Stimulated activated CD4-positive, alpha-beta T cell treated with anti-CD3 and anti-CD28 coated beads, TNF-alpha, amount 100 ng/mL, for 24 hours (primary cell): ENCODE data around the gene GRK1.
"Not testable (repeated sequence)": the region's sequence is repeated elsewhere in the genome, so short reads cannot be mapped to it uniquely, and the experiment has no call there.

Source experiments
- DNase-seq, 3 experiments: peaks; one replicate each; pipeline ENCODE4 v3.0.0-alpha.2; 2020; ENCODE audit warnings: low read depth in 3 of 3

GRK1 gene

DNA sequence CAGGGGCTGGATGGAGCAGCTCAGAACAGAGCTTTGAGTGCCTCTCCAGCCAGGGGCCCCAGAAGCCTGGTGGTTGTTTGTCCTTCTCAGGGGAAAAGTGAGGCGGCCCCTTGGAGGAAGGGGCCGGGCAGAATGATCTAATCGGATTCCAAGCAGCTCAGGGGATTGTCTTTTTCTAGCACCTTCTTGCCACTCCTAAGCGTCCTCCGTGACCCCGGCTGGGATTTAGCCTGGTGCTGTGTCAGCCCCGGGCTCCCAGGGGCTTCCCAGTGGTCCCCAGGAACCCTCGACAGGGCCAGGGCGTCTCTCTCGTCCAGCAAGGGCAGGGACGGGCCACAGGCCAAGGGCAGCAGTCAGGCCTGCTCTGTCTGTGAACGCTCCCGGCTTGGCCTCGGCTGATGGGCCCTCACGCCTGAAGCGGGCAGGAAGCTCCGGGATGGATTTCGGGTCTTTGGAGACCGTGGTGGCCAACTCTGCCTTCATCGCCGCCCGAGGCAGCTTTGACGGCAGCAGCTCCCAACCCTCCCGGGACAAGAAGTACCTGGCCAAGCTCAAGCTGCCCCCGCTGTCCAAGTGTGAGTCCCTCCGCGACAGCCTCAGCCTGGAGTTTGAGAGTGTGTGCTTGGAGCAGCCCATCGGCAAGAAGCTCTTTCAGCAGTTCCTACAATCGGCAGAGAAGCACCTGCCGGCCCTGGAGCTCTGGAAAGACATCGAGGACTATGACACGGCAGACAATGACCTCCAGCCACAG is at the start of gene GRK1:
GRK1 (plus strand) TSS at position 269 of the 751 bp plus-strand sequence; CDS start at position 437, 168 bp downstream.
- DNase-seq: no peak

GRCh38 chr13:113617961-113618360 is 49.1 kb upstream of the GRK1 start:
- DNase-seq: no peak

DNA sequence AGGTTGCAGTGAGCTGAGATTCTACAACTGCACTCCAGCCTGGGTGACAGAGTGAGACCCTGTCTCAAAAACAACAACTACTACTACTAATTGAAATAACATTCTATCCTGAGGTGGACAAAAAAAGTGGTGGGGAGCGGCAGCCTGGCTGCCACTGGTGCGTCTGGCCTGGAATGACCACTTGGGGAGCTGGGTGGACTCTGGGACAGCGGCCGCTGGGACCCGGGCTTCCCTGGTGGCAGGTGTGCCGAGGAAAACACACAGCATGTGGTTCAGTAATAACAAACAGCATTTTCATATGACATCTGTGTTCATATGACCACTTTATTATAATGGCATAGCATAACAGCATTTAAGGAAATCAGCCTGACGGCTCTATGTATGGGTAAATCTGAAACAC is 48.6 kb upstream of the GRK1 start:
- no peak for DNase-seq

GRCh38 chr13:113620036-113620796 is 46.8 kb upstream of the GRK1 start:
- no peak for DNase-seq

- no peak for DNase-seq
Measured at GRCh38 chr13:113621046-113621445, 46.0 kb upstream of the GRK1 start.

DNA sequence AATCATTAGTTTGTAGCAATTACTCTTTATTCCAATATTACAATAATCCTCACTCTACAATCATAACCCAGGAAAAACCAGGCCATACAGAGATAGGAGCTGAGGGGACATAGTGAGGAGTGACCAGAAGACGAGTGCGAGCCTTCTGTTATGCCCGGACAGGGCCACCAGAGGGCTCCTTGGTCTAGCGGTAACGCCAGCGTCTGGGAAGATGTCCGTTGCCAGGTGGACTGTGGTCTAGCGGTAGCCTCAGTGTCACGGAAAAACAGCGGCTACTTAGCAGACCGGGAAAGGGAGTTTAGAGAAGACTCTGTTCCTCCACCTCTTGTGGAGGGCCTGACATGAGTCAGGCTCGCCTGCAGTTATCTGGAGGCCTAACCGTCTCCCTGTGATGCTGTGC is 45.5 kb upstream of the GRK1 start:
- DNase-seq: not testable (repeated sequence)

DNA sequence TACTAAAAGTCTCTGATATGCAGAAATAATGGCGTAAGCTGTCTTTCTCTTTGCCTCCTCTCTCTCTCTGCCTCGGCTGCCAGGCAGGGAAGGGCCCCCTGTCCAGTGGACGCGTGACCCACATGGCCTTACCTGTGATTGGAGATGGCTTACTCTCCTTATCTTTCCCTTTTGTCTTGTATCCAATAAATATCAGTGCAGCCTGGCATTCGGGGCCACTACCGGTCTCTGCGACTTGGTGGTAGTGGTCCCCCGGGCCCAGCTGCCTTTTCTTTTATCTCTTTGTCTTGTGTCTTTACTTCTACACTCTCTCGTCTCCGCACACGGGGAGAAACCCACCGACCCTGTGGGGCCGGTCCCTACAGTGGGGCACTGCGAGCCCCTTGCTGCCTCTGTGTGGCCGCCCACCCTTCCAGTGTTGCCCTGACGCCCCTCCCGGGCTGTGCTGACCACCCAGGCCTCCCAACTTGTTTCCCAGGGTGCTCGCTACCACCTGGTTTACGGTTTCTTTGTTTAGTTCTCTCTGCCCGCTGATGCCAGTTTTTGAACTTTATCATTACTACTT is 45.0 kb upstream of the GRK1 start:
- DNase-seq: not testable (repeated sequence)

DNA sequence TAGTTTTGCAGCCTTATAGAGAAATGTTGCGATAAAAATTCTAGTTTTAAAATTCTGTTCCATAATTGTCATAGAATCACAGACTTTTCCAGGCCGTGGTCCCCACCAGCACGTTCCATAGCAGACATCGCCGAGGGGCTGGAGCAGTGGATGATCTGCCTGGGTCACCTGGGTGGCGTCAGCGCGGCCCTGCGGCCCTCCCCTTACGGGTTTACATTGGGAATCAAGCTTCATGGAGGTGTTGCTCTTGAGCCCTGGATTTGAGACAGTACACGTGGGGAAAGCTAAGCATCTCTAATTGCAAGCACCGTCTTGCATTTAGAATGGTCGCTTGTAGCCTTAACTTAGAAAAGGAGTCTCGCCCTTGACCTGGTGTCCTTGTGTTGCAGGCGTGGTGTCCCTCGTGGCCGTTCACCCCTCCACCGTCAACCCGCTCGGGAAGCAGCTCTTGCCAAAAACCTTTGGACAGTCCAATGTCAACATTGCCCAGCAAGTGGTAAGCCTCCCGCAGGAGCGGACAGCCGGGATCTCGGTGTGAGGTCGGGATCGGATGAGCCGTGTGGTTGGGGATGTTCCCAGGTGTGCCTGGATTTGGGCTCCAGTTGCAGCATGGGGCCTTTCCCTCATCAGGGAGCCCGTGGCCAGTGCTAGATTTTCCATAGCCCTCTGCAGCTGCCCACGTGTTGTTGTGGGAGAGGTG is 44.1 kb upstream of the GRK1 start:
- DNase-seq: no peak

DNA sequence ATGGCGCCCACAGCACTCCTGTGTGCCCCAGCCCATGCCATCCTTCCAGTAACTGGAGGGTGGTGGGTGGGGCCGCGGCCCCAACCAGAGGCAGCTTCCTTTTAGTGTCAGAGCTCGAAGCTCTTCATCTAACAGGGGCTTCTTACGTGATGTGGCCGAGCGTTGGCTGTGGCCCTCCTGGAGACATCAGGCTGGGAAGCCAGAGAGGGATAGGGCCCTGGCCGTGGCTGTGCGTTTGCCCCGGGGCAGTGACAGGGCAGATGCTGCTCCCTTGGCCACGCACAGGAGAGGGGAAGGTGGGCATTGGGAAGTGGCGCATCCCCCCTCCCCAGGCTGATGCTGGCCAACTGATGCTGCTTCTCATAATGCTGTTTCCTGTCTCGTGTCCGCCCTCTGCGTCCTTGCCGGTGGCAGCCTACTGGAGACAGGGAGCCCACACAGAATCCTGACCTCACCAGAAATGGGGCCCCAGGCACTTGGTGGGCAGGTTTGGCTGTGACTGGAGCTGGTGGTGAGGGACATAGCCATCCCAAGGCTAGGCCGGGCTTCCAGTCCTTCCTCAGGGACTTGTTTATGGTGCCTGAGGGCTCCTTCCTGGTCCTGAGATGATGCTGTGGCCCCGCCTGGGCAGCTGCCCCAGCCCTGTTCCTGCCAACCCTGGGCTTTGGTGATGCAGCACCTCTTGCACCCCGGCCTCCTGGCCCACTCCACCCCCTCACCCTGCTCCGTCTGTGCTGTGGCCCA is 43.4 kb upstream of the GRK1 start:
- DNase-seq: no peak

DNA sequence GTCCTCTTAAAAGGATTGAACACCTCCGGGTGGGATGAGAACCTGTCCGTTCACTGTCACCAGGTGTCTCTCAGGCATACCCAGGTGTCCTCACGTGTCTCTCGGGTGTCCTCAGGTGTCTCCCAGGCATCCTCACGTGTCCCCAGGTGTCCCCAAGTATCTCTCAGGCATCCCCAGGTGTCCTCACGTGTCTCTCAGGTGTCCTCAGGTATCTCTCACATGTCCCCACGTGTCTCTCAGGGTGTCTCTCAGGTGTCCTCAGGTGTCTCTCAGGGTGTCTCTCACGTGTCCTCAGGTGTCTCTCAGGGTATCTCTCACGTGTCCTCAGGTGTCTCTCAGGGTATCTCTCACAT is 42.8 kb upstream of the GRK1 start:
- no peak for DNase-seq

GRCh38 chr13:113624640-113625304 is 42.2 kb upstream of the GRK1 start:
- not testable (repeated sequence) for DNase-seq

DNA sequence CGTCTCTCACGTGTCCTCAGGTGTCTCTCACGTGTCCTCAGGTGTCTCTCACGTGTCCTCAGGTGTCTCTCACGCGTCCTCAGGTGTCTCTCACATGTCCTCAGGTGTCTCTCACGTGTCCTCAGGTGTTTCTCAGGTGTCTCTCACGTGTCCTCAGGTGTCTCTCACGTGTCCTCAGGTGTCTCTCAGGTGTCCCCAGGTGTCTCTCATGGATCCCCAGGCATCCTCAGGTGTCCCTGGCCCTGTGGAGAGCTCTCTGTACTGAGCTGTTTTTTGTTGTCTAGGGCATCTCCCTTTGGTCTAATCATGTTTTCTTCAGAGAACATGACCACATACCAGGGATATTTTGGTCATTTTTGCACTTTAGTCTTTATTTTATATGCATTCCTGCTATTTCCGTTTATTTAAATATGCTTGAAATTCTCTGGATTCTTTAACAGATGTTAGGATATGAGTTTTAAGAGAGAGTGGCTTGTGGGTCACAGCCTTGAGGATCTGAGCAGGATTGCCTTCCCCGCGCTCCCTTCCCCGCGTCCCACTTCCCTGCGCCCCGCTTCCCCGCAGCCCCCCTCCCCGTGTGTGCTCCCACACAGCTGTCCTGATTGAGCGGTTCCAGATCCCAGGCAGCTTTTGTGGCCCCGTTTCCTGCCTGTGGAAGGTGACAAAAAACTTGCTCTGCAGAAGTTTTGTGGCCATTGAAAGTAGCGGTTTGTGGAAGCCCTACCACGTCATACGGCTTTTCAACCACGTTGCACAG is 40.9 kb upstream of the GRK1 start:
- no peak for DNase-seq

DNA sequence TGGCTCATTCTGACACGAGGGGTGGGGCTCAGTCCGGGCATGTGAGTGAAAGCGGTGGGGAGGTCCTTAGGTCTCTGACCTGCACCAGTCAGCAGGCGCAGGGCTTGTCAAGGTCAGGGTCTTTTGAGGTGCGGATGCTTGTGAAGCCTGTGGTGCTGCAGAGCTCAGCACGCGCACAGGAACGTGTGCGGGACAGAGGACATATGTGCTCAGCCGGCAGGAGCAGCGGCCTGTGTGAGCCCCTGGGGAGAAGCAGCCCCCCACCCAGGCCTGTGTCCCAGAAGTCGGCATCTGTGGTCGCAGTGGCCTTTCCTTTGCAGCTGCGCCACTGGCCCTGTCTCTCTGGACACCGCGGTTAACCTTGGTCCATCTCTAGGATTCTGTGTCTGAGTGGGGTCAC is 39.9 kb upstream of the GRK1 start:
- no peak for DNase-seq

DNA sequence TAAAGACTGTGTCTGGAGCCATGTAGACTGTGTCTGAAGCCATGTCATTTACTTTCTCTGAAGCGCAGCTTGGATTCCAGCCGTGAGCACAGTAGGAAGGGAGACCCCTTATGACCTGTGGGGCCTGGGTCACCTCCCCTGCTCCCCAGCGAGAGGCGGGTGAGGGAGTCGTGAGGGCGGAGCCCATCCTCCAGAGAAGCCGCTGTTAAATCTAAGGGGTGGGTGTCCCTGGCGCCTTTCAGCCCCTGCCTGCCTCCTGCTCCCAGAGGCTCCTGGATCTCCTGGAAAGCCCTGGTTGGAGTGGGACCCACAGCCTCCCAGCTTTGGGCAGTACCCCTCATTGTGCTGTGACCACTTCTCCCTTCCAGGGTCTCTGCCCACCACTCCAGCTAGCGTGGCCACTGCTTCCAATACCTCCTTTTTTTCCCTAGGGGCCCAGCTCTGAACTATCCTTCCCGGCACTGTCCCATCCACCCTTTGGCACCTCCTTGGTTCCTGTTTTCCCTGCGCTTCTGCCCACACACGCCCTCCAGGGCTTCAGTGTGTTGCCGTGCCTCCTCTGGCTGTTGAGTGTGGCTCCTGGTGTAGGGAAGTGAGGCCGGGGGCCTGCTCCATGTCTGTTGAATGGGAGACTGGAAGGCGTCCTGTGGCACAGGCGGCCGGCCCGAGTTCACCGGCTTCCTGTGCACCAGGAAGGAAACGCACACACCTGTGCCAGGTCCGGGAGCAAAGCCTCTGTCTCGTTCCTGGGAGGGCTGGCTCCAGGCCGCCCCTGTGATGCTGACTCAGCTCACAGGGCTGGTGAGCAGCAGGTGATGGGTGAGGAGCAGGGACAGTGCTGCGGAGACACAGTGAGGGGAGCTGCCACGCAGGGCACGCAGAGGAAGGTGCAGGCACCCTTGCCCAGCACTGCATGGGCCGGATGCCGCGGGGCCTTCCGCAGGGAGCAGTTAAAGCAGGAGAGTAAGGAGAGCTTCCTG is 38.4 kb upstream of the GRK1 start:
- no peak for DNase-seq

DNA sequence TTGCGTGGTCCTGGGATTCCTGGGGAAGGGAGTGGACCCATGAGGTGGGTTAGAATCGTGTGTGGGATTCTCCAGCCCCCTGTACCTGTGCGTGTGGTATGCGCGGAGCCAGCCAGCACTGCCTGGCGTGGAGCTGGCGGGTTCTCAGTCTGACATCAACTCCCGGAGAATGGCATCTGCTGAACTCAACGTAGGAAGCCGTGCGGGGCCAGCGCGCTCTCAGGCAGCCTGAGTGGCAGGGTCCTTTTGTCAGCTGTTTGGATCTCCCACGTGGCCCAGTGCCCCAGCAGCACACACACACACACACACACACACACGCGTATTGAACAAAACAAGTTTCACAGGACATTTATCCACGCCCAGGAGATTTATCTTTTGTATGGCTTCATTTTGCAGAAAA is 37.2 kb upstream of the GRK1 start:
- no peak for DNase-seq

DNA sequence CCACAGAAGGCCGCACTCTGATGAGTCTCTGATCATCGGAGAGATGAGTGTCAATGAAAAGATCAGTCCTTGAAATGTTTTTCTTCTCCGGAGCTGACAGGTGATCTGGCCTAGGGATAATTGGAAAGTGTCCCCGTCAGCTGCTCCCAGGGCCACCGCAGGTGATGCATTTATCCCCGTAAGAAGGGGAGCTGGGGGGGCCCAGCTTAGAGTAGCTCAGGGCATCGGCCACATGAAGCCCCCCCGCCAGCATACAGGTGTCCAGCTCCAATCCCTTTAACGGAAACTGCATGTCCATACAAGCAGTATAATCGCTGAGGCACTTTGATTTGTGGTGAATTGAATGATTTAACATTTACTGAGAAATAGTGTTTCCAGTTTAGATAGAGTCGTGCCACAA is 36.7 kb upstream of the GRK1 start:
- DNase-seq: no peak

DNA sequence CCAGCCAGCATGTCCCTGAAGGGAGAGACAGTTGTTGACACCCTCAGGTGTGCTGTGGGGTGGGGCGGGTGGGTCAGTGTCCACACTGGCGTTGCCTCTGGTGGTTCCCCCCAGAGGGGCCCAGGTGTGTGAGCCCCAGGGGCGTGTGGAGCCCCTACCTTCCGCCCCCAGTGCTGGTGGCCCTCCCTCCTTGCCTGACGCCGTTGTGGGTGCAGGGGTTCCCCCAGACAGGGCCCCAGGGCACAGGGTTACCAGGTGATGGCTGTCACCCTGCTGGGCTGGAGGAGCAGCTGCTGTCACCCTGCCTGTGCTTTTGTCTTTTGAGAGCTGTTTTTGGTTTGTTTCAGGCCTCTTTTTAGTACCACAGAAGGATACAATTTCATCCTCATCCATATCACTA is 36.2 kb upstream of the GRK1 start:
- DNase-seq: no peak

DNA sequence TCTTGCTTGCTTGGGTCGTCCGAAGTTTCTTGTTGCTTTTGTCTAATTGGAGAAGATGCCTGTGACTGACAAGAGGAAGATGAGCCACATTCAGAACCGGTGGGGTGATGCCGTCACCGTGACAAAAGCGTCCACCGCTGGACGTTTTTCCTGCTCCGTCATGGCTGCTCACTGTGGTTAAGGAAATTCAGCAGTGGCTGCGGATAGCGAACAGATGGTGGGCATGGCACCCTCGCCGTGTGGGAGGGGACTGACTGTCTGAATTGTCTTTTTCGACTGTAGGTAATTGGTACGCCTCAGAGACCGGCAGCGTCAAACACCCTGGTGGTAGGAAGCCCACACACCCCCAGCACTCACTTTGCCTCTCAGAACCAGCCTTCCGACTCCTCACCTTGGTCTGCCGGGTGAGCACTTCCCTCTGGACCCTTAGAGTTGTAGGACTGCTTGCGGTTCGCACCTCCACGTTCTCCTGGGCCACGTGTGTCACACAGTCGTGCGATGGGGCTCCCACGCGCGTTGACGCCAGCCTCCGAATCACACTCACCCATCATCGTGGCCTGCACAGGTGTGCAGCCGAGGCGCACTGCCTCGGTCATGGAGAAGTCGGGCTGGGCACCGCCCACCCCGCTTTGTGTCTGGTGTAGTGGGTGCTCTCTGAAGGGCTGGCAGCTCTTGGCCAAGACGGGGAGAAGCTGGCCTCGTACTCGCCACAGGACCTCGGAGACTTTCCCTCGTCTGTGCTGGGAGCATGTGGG is 35.5 kb upstream of the GRK1 start:
- DNase-seq: no peak
